Thyroid gland (tissue), 4 donors: ENCODE data around the gene TANC1. TPM values are rescaled to one million over a fixed set of nuclear protein-coding genes. Genes with fewer than 3 reads are reported as not detected.
A peak's percentile ranks its signal among the peaks of the same experiment; 100 is the strongest.

Source experiments
- DNase-seq, 2 donors: peaks; one replicate each; pipeline ENCODE4 v3.0.0-alpha.2; 2019
- H3K27ac ChIP-seq, 3 donors: fragments of 200-600 bp; sonication (generic); 1 replicate in 2 of 3; 2 replicates in 1 of 3; pipeline ENCODE4 v1.5.1; 2016 to 2019; ENCODE audit warnings: mild to moderate bottlenecking in 1 of 3, moderate library complexity in 1 of 3
- H3K27me3 ChIP-seq: fragments of 200-600 bp; sonication (generic); one replicate; pipeline ENCODE4 v1.5.1; 2019
- H3K36me3 ChIP-seq, 2 donors: fragments of 200-600 bp; sonication (generic); one replicate each; pipeline ENCODE4 v1.5.1; 2016 to 2019
- H3K4me1 ChIP-seq, 2 donors: fragments of 200-600 bp; sonication (generic); one replicate each; pipeline ENCODE4 v1.5.1; 2017 to 2019
- H3K4me3 ChIP-seq, 3 donors: fragments of 200-600 bp; sonication (generic); replicated peaks in 1 of 3; 1 replicate in 2 of 3; 2 replicates in 1 of 3; pipeline ENCODE4 v1.5.1; 2016; ENCODE audit warnings: mild to moderate bottlenecking in 1 of 3
- H3K9me3 ChIP-seq: fragments of 200-600 bp; sonication (generic); one replicate; pipeline ENCODE4 v1.5.1; 2017
- CTCF ChIP-seq, 6 experiments: fragments of 200-600 bp in 3 of 6; fragments of 450-650 bp in 3 of 6; sonication (generic) in 3 of 6; IDR thresholded peaks; one replicate each; pipeline ENCODE4 v1.5.1; 2016 to 2019; ENCODE audit warnings: antibody characterized with exemption in 6 of 6, mild to moderate bottlenecking in 2 of 6, inconsistent platforms in 1 of 6, moderate library complexity in 1 of 6
- POLR2A ChIP-seq, 2 donors: fragments of 450-650 bp; IDR thresholded peaks; one replicate each; pipeline ENCODE4 v1.6.1; 2017; ENCODE audit warnings: antibody characterized with exemption in 2 of 2, mild to moderate bottlenecking in 2 of 2, moderate library complexity in 1 of 2
- WGBS, 2 donors: methylation state at CpG; one replicate each; pipeline ENCODE4 v1.1.5; 2017; 5-methylcytosine and 5-hydroxymethylcytosine counted together
- intact Hi-C: fragments of 100-400 bp; cut with DNase I; formaldehyde crosslinking; loops from one replicate; pipeline ENCODE4 v1.15.1; 2023
- total RNA-seq, 4 donors: library from RNA; depleted of rRNA; stranded (reverse); fragments of >200 nt; gene quantifications; one replicate each; pipeline ENCODE4 v1.2.3, GENCODE V29; 2016

The TANC1 gene
- total RNA-seq, 4 donors from 2014 or later = 51.1 to 93.8 (median 63.6) TPM

GRCh38 chr2:159185401-159186130 is 217.1 kb downstream of the TANC1 start:
- H3K27ac ChIP-seq = peak overlapping the region; percentile 23 to 54 (median 48)
- no peak overlapping the region for H3K4me3 ChIP-seq
- H3K36me3 ChIP-seq = peaks cover 0 to 13% of the 10 kb centered on the region in 2 donors
- DNase-seq = peak; percentile 64 to 71
- TF ChIP-seq POLR2A (IDR thresholded peaks at IDR 0.05) (no peak), CTCF (IDR thresholded peaks at IDR 0.05) (peak; percentile 21 to 79 (median 66))
- H3K4me1 ChIP-seq = peaks cover 25 to 31% of the 10 kb centered on the region in 2 donors
- intact Hi-C loops = no loop called here
- no peaks in the 10 kb centered on the region for H3K27me3 ChIP-seq
- no peaks in the 10 kb centered on the region for H3K9me3 ChIP-seq
- WGBS, 2 donors = 64 to 75% methylated on average over 14 of the region's 14 CpGs

- peak; percentile 31 to 35 for DNase-seq
- intact Hi-C loops = no loop called here
- H3K27me3 ChIP-seq = no peaks in the 10 kb centered on the region
- peaks cover 25 to 31% of the 10 kb centered on the region in 2 donors for H3K4me1 ChIP-seq
- 91 to 92% methylated on average over 4 of the region's 4 CpGs for WGBS, 2 donors
- H3K4me3 ChIP-seq = no peak overlapping the region
- H3K27ac ChIP-seq = peak overlapping the region; percentile 23 to 54 (median 48)
- H3K36me3 ChIP-seq = peaks cover 0 to 13% of the 10 kb centered on the region in 2 donors
- TF ChIP-seq POLR2A (IDR thresholded peaks at IDR 0.05) = no peak
- no peaks in the 10 kb centered on the region for H3K9me3 ChIP-seq
Measured at GRCh38 chr2:159186462-159186861, 218.0 kb downstream of the TANC1 start.

GRCh38 chr2:159187106-159187505 is 218.7 kb downstream of the TANC1 start:
- intact Hi-C loops = no loop called here
- H3K36me3 ChIP-seq = peaks cover 0 to 13% of the 10 kb centered on the region in 2 donors
- H3K27me3 ChIP-seq = no peaks in the 10 kb centered on the region
- peak overlapping the region in 2 of 3 donors; percentile 48 to 54 for H3K27ac ChIP-seq
- 63 to 67% methylated on average over 6 of the region's 6 CpGs for WGBS, 2 donors
- no peaks in the 10 kb centered on the region for H3K9me3 ChIP-seq
- H3K4me3 ChIP-seq = no peak overlapping the region
- H3K4me1 ChIP-seq = peaks cover 25 to 31% of the 10 kb centered on the region in 2 donors
- TF ChIP-seq POLR2A (IDR thresholded peaks at IDR 0.05) (no peak), CTCF (IDR thresholded peaks at IDR 0.05) (no peak)
- DNase-seq = no peak

GRCh38 chr2:159188449-159188848 is 220.0 kb downstream of the TANC1 start:
- TF ChIP-seq POLR2A (IDR thresholded peaks at IDR 0.05) (no peak), CTCF (IDR thresholded peaks at IDR 0.05) (no peak)
- H3K27ac ChIP-seq = no peak overlapping the region
- 75 to 81% methylated on average over 3 to 4 of the region's 4 CpGs for WGBS, 2 donors

GRCh38 chr2:159192371-159192918 is 224.0 kb downstream of the TANC1 start:
- no peak for DNase-seq
- Histone ChIP-seq H3K27me3 (no peaks in the 10 kb centered on the region), H3K27ac (no peak overlapping the region), H3K4me1 (no peaks in the 10 kb centered on the region), H3K9me3 (no peaks in the 10 kb centered on the region), H3K36me3 (peaks cover 6 to 20% of the 10 kb centered on the region in 2 donors), H3K4me3 (no peak overlapping the region)
- TF ChIP-seq CTCF (IDR thresholded peaks at IDR 0.05) = no peak
- TF ChIP-seq POLR2A (IDR thresholded peaks at IDR 0.05) = no peak
- 91 to 93% methylated on average over 12 of the region's 12 CpGs for WGBS, 2 donors
- intact Hi-C loops = no loop called here

More at GRCh38 chr2:159188449-159188848, 220.0 kb downstream of the TANC1 start:
- Histone ChIP-seq H3K9me3 (no peaks in the 10 kb centered on the region), H3K36me3 (peaks cover 0 to 13% of the 10 kb centered on the region in 2 donors), H3K27me3 (no peaks in the 10 kb centered on the region), H3K4me3 (no peak overlapping the region), H3K4me1 (peaks cover 18 to 23% of the 10 kb centered on the region in 2 donors)
- intact Hi-C loops = no loop called here
- no peak for DNase-seq
